OCI-LY7 (cell line): ENCODE results near the gene ZNF729. TPM values are rescaled to one million over a fixed set of nuclear protein-coding genes. Genes with fewer than 3 reads are reported as not detected.

Experiments
- Bru-seq: library from RNA; stranded (reverse); fragments of 400-500 nt; gene quantifications from one replicate; lab custom pipeline; 2021; lab: Mats Ljungman, UMichigan
- BruChase-seq, 2 experiments: library from RNA; stranded (reverse); fragments of 400-500 nt; gene quantifications; one replicate each; lab custom pipeline; 2021; lab: Mats Ljungman, UMichigan
- BruUV-seq: library from RNA; stranded (reverse); fragments of 400-500 nt; replicated peaks from 2 replicates; lab custom pipeline; 2021; lab: Mats Ljungman, UMichigan
- CTCF ChIA-PET: fragments of 300-600 bp; sonication (Branson Sonifier 250); formaldehyde crosslinking; loops from one replicate; lab custom pipeline; 2022; ENCODE audit warnings: antibody characterized with exemption; ENCODE audit not compliant: unreplicated experiment; lab: Charles Lee
- POLR2A ChIA-PET: fragments of 300-600 bp; sonication (Branson Sonifier 250); formaldehyde crosslinking; loops from one replicate; lab custom pipeline; 2022; ENCODE audit warnings: antibody characterized with exemption; lab: Charles Lee
- DNase-seq: peaks from one replicate; pipeline ENCODE4 v3.0.0-alpha.2; 2015; ENCODE audit warnings: low spot score
- H2AFZ ChIP-seq: fragments of 200-600 bp; sonication (generic), shearing (Covaris generic); 2 replicates; pipeline ENCODE4 v1.6.1; 2014; ENCODE audit warnings: mild to moderate bottlenecking, antibody characterized with exemption, low read length, moderate library complexity
- H3K27ac ChIP-seq: fragments of 200-600 bp; sonication (generic); 2 replicates; pipeline ENCODE4 v1.5.1; 2014; ENCODE audit warnings: mixed run types, low read depth, mild to moderate bottlenecking, moderate library complexity, low read length, inconsistent platforms; ENCODE audit not compliant: poor library complexity, severe bottlenecking
- H3K36me3 ChIP-seq: fragments of 200-600 bp; sonication (generic); 2 replicates; pipeline ENCODE4 v1.6.1; 2014; ENCODE audit warnings: mild to moderate bottlenecking, antibody characterized with exemption, low read length, moderate library complexity, mixed read lengths; ENCODE audit not compliant: insufficient read depth
- H3K4me1 ChIP-seq: fragments of 200-600 bp; sonication (generic); 2 replicates; pipeline ENCODE4 v1.5.1; 2014; ENCODE audit warnings: mild to moderate bottlenecking, low read length; ENCODE audit not compliant: insufficient read depth, poor library complexity, severe bottlenecking
- H3K4me2 ChIP-seq: fragments of 200-600 bp; sonication (generic); 2 replicates; pipeline ENCODE4 v1.6.1; 2014; ENCODE audit warnings: mild to moderate bottlenecking, low read length
- H3K4me3 ChIP-seq: fragments of 200-600 bp; sonication (generic); 2 replicates; pipeline ENCODE4 v1.5.1; 2014; ENCODE audit warnings: mild to moderate bottlenecking, low read depth, low read length; ENCODE audit not compliant: poor library complexity, severe bottlenecking
- H3K79me2 ChIP-seq: fragments of 200-600 bp; sonication (generic); 2 replicates; pipeline ENCODE4 v1.6.1; 2016; ENCODE audit warnings: low read depth, mild to moderate bottlenecking, low read length, moderate library complexity, mixed read lengths; ENCODE audit not compliant: insufficient read depth
- H3K9me2 ChIP-seq: fragments of 200-600 bp; sonication (generic); 2 replicates; pipeline ENCODE4 v1.6.1; 2016; ENCODE audit warnings: mild to moderate bottlenecking, low read length, mixed read lengths; ENCODE audit not compliant: insufficient read depth
- H3K9me3 ChIP-seq: fragments of 200-600 bp; sonication (generic); 2 replicates; pipeline ENCODE4 v1.6.1; 2014; ENCODE audit warnings: mild to moderate bottlenecking, mixed run types, low read length, mixed read lengths
- H4K20me1 ChIP-seq: fragments of 200-600 bp; sonication (generic); 2 replicates; pipeline ENCODE4 v1.6.1; 2014; ENCODE audit warnings: mild to moderate bottlenecking, antibody characterized with exemption, low read length, moderate library complexity, mixed read lengths; ENCODE audit not compliant: insufficient read depth
- EZH2phosphoT487 ChIP-seq: fragments of 200-600 bp; sonication (generic); IDR thresholded peaks from 2 replicates; pipeline ENCODE4 v1.6.1; 2018; ENCODE audit warnings: low read depth, borderline replicate concordance, mild to moderate bottlenecking, mixed run types, antibody characterized with exemption, low read length, moderate library complexity, mixed read lengths
- intact Hi-C: fragments of 100-400 bp; cut with micrococcal nuclease; formaldehyde crosslinking; loops from one replicate; pipeline ENCODE4 v1.10.0; 2022; ENCODE audit not compliant: unreplicated experiment
- long read RNA-seq: library from polyadenylated mRNA; stranded (forward); transcript quantifications from one replicate; pipeline ENCODE4 v2.0.0, GENCODE V29; 2022
- total RNA-seq, 2 experiments: library from RNA; depleted of rRNA in 1 of 2; stranded (reverse); fragments of >200 nt in 1 of 2; shearing (Covaris generic) in 1 of 2; gene quantifications; 2 replicates each; pipeline ENCODE4 v1.2.3, GENCODE V29; 2014 to 2022
- TF ChIP-seq, protein P1 (sequence below): fragments of 200-600 bp; sonication (generic); conservative IDR thresholded peaks from 2 replicates; pipeline ENCODE4 v1.5.1; 2014; ENCODE audit warnings: mild to moderate bottlenecking, antibody characterized with exemption, low read length, moderate library complexity, mixed read lengths

ZNF729 gene
- not detected in 2 replicates for total RNA-seq (2014; rRNA removed; shearing (Covaris generic))
- total RNA-seq (2022) = not detected in 2 replicates
- Bru-seq, nascent RNA = not detected
- percentile 3 among the genes with signal in this experiment for BruChase-seq, experiment 1, labeled RNA remaining after a 6-hour chase
- not detected for BruChase-seq, experiment 2, labeled RNA remaining after a 2-hour chase
- long read RNA-seq = 0 reads

DNA sequence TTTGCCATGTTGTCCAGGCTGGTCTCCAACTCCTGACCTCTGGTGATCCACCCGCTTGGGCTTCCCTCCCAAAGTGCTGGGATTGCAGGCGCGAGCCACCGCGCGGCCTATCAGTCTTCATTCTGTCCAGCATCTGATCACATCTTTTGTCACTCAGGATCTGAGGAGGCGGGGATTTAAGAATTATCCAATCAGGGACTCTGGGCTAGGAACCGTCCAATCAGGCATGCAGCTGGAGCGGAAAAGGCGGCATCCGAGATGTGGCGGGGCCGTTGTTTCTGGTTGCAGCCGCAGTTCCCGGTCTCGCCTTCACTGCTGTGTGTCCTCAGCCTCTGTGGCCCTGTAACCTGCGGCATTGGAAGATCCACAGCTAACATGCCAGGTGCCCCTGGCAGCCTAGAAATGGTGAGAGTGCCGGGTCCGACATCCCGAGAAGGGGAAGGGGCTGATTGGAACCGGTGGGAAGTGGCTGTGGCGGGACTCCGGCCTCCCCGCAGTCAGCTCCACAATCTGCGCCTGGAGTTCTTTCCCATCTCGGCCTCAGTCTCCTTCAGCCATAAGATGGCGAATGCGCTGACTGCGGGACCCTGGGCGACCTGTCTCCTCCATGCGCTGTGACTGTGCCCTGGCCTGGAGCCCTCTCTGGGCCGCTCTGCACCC lies at the start of gene ZNF729:
Gene ZNF729 (plus strand): TSS at position 291 of the 660 bp plus-strand sequence. CDS start 85 bp downstream, at position 376.
- Histone ChIP-seq H3K4me3 (no peak within 1 kb of the TSS), H3K9me3 (no peaks in the 10 kb centered on the region), H4K20me1 (no peaks in the 10 kb centered on the region), H3K79me2 (no peaks in the 10 kb centered on the region), H3K9me2 (no peaks in the 10 kb centered on the region), H3K27ac (no peak within 1 kb of the TSS), H3K4me1 (no peaks in the 10 kb centered on the region), H3K4me2 (no peak within 1 kb of the TSS), H3K36me3 (no peaks in the 10 kb centered on the region), H2AFZ (no peak within 1 kb of the TSS)
- intact Hi-C loops = no loop called here
- ChIA-PET CTCF (no interaction called here), POLR2A (no interaction called here)
- no peak for DNase-seq
- no TSS peak for BruUV-seq
- no peak for TF ChIP-seq EZH2phosphoT487
- TF ChIP-seq, protein P1, sequence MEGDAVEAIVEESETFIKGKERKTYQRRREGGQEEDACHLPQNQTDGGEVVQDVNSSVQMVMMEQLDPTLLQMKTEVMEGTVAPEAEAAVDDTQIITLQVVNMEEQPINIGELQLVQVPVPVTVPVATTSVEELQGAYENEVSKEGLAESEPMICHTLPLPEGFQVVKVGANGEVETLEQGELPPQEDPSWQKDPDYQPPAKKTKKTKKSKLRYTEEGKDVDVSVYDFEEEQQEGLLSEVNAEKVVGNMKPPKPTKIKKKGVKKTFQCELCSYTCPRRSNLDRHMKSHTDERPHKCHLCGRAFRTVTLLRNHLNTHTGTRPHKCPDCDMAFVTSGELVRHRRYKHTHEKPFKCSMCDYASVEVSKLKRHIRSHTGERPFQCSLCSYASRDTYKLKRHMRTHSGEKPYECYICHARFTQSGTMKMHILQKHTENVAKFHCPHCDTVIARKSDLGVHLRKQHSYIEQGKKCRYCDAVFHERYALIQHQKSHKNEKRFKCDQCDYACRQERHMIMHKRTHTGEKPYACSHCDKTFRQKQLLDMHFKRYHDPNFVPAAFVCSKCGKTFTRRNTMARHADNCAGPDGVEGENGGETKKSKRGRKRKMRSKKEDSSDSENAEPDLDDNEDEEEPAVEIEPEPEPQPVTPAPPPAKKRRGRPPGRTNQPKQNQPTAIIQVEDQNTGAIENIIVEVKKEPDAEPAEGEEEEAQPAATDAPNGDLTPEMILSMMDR = no peak

DNA sequence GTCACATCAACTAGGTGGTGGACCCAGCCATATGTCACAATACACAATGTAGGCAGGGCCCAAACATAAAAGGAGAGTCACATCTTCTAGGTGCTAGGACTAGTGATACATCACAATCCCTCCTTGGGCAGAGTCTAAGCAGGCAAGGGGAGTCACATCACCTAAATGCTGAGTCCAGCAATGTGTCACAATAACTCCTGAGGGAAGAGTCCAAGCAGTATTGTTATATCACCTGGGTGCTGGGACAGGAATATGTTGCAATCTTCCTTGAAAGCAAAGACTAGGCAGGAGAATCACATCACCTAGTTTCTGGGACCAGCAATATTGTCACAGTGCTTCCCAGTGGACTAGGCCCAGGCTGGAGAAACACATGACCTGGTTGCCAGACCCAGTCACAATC lies 29.4 kb upstream of the ZNF729 start:
- Histone ChIP-seq H3K79me2 (no peaks in the 10 kb centered on the region), H3K4me2 (no peak overlapping the region), H3K27ac (no peak overlapping the region), H3K9me3 (no peaks in the 10 kb centered on the region), H4K20me1 (no peaks in the 10 kb centered on the region), H3K36me3 (no peaks in the 10 kb centered on the region), H2AFZ (no peak overlapping the region), H3K9me2 (no peaks in the 10 kb centered on the region), H3K4me1 (no peaks in the 10 kb centered on the region), H3K4me3 (no peak overlapping the region)
- no peak for DNase-seq
- POLR2A ChIA-PET = no interaction called here
- TF ChIP-seq, protein P1 = no peak
- no peak for TF ChIP-seq EZH2phosphoT487
- CTCF ChIA-PET = no interaction called here
- BruUV-seq = no TSS peak
- intact Hi-C loops = no loop called here

DNA sequence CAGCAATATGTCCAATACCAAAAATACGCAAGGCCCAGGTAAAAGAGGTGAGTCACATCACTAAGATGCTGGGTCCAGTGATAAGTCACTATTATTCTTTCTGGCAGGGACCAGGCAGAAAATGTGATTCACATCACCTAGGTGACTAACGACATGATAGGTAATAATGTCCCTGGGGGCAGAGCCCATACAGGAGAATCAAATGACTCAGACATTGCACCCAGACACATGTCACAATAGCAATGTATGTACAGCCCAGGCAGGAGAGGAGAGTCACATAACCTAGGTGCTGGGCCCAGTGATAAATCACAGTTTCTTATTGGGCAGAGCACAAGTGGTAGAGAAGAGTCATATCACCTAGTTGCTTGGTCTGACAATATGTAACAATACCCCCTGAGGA lies 28.9 kb upstream of the ZNF729 start:
- Histone ChIP-seq H3K36me3 (no peaks in the 10 kb centered on the region), H2AFZ (no peak overlapping the region), H3K9me2 (no peaks in the 10 kb centered on the region), H4K20me1 (no peaks in the 10 kb centered on the region), H3K4me1 (no peaks in the 10 kb centered on the region), H3K79me2 (no peaks in the 10 kb centered on the region), H3K4me3 (no peak overlapping the region), H3K9me3 (no peaks in the 10 kb centered on the region), H3K27ac (no peak overlapping the region), H3K4me2 (no peak overlapping the region)
- CTCF ChIA-PET = interaction anchor here (0.5 kb wide), 1 partner anchor 267 kb away, joined by 4 read pairs; no protein-coding TSS in a partner anchor
- intact Hi-C loops = no loop called here
- no peak for DNase-seq
- TF ChIP-seq, protein P1 = no peak
- TF ChIP-seq EZH2phosphoT487 = no peak
- no TSS peak for BruUV-seq
- POLR2A ChIA-PET = no interaction called here
